Chondrocyte (in vitro differentiated cells): ENCODE measurements around the gene PAFAH1B1. TPM values are rescaled to one million over a fixed set of nuclear protein-coding genes. Genes with fewer than 3 reads are reported as not detected.

Experiments used
- DNase-seq: peaks from one replicate; pipeline ENCODE4 v3.0.0; 2021; ENCODE audit warnings: mixed read lengths, low spot score
- H3K27ac Mint-ChIP-seq: one replicate; pipeline ENCODE4 v1.8.0; 2021; ENCODE audit warnings: mild to moderate bottlenecking, moderate library complexity, mixed read lengths; ENCODE audit not compliant: unreplicated experiment
- H3K27me3 Mint-ChIP-seq: 2 replicates; pipeline ENCODE4 v1.8.0; 2021; ENCODE audit warnings: low read depth, mixed read lengths
- H3K36me3 Mint-ChIP-seq: 2 replicates; pipeline ENCODE4 v1.8.0; 2021; ENCODE audit warnings: low read depth, mixed read lengths
- H3K4me1 Mint-ChIP-seq: 2 replicates; pipeline ENCODE4 v1.8.0; 2021; ENCODE audit warnings: low read depth, mild to moderate bottlenecking, mixed read lengths
- H3K4me3 Mint-ChIP-seq: one replicate; pipeline ENCODE4 v1.8.0; 2021; ENCODE audit warnings: mild to moderate bottlenecking, moderate library complexity, mixed read lengths; ENCODE audit not compliant: unreplicated experiment
- H3K9me3 Mint-ChIP-seq: 2 replicates; pipeline ENCODE4 v1.8.0; 2021; ENCODE audit warnings: low read depth, mixed read lengths
- CTCF ChIP-seq: fragments of 200-600 bp; sonication (generic); IDR thresholded peaks from 2 replicates; pipeline ENCODE4 v1.5.0; 2021; ENCODE audit warnings: antibody characterized with exemption, mild to moderate bottlenecking, moderate library complexity
- total RNA-seq: library from RNA; stranded (reverse); gene quantifications from 3 replicates; pipeline ENCODE4 v1.2.1, GENCODE V29; 2021

The PAFAH1B1 gene
- total RNA-seq, 1 donor from 2014 or later: 151 TPM

GRCh38 chr17:2693561-2694380 lies 100.3 kb downstream of the PAFAH1B1 start:
- DNase-seq: peak; percentile 92
- Mint-ChIP-seq H3K4me3 (no peak overlapping the region), H3K4me1 (peaks cover 4% of the 10 kb centered on the region), H3K9me3 (no peaks in the 10 kb centered on the region), H3K36me3 (peaks cover 5% of the 10 kb centered on the region), H3K27ac (no peak overlapping the region), H3K27me3 (no peaks in the 10 kb centered on the region)
- no peak for TF ChIP-seq CTCF

- Mint-ChIP-seq H3K4me1 (no peaks in the 10 kb centered on the region), H3K27me3 (no peaks in the 10 kb centered on the region), H3K4me3 (no peak overlapping the region), H3K27ac (no peak overlapping the region), H3K36me3 (peaks cover 5% of the 10 kb centered on the region), H3K9me3 (no peaks in the 10 kb centered on the region)
- TF ChIP-seq CTCF: no peak
- DNase-seq: peak; percentile 92
Measured at GRCh38 chr17:2694381-2695242, 101.2 kb downstream of the PAFAH1B1 start.

GRCh38 chr17:2695243-2695960 lies 101.9 kb downstream of the PAFAH1B1 start:
- peak; percentile 90 for DNase-seq

GRCh38 chr17:2695961-2696760 lies 102.7 kb downstream of the PAFAH1B1 start:
- Mint-ChIP-seq H3K4me3 (no peak overlapping the region), H3K36me3 (peaks cover 3% of the 10 kb centered on the region), H3K4me1 (no peaks in the 10 kb centered on the region), H3K27ac (no peak overlapping the region), H3K9me3 (no peaks in the 10 kb centered on the region), H3K27me3 (no peaks in the 10 kb centered on the region)
- no peak for TF ChIP-seq CTCF
- peak; percentile 95 for DNase-seq

More at GRCh38 chr17:2695243-2695960, 101.9 kb downstream of the PAFAH1B1 start:
- Mint-ChIP-seq H3K4me1 (no peaks in the 10 kb centered on the region), H3K27ac (no peak overlapping the region), H3K27me3 (no peaks in the 10 kb centered on the region), H3K36me3 (peaks cover 5% of the 10 kb centered on the region), H3K9me3 (no peaks in the 10 kb centered on the region), H3K4me3 (no peak overlapping the region)
- TF ChIP-seq CTCF: no peak
